ENCODE measurements around the gene BOLA3. TPM values are rescaled to one million over a fixed set of nuclear protein-coding genes. Genes with fewer than 3 reads are reported as not detected.

BOLA3 gene
- total RNA-seq, 3 donors from 2014 or later (not counting 1 experiment from before 2014, with no cell fraction given): 8.1 to 13.8 (median 11.9) TPM

DNA sequence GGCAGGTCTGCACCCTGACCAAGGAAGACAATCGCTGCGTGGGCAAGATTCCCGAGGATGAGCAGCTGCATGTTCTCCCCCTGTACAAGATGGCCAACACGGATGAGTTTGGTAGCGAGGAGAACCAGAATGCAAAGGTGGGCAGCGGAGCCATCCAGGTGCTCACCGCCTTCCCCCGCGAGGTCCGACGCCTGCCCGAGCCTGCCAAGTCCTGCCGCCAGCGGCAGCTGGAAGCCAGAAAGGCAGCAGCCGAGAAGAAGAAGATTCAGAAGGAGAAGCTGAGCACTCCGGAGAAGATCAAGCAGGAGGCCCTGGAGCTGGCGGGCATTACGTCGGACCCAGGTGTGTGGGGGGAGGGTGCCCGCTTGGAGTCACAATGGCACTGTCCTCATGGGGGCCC lies 48.4 kb downstream of the BOLA3 start:
- Histone ChIP-seq H3K4me3 (ENCODE audit: low read length) (no peak overlapping the region), H3K27me3 (ENCODE audit: control insufficient read depth, insufficient read depth, low read length) (no peaks in the 10 kb centered on the region), H3K27ac (ENCODE audit: low read length) (no peak overlapping the region), H3K4me1 (ENCODE audit: control insufficient read depth, insufficient read depth, low read length) (peaks cover 8% of the 10 kb centered on the region), H3K9me3 (ENCODE audit: control insufficient read depth, insufficient read depth, low read length) (no peaks in the 10 kb centered on the region), H3K36me3 (ENCODE audit: control insufficient read depth, insufficient read depth, low read length) (peaks cover 56% of the 10 kb centered on the region)
- Mint-ChIP-seq H3K27ac (no peak overlapping the region), H3K4me3 (no peak overlapping the region), H3K27me3 (ENCODE audit: low read depth in 2 of 2) (no peaks in the 10 kb centered on the region), H3K36me3 (peaks cover 7% of the 10 kb centered on the region), H3K4me1 (peaks cover 14 to 16% of the 10 kb centered on the region in 2 donors), H3K9me3 (no peaks in the 10 kb centered on the region)
- DNase-seq (no peak), ATAC-seq (no peak)
- TF ChIP-seq, protein P1, sequence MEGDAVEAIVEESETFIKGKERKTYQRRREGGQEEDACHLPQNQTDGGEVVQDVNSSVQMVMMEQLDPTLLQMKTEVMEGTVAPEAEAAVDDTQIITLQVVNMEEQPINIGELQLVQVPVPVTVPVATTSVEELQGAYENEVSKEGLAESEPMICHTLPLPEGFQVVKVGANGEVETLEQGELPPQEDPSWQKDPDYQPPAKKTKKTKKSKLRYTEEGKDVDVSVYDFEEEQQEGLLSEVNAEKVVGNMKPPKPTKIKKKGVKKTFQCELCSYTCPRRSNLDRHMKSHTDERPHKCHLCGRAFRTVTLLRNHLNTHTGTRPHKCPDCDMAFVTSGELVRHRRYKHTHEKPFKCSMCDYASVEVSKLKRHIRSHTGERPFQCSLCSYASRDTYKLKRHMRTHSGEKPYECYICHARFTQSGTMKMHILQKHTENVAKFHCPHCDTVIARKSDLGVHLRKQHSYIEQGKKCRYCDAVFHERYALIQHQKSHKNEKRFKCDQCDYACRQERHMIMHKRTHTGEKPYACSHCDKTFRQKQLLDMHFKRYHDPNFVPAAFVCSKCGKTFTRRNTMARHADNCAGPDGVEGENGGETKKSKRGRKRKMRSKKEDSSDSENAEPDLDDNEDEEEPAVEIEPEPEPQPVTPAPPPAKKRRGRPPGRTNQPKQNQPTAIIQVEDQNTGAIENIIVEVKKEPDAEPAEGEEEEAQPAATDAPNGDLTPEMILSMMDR (IDR thresholded peaks at IDR 0.05): no peak
- 96% methylated on average over 20 of the region's 20 CpGs for WGBS (ENCODE audit: insufficient coverage)
- intact Hi-C loops (cut with micrococcal nuclease): loop anchor here (10.0 kb wide), 1 partner anchor 94 kb away; no protein-coding TSS in a partner anchor

DNA sequence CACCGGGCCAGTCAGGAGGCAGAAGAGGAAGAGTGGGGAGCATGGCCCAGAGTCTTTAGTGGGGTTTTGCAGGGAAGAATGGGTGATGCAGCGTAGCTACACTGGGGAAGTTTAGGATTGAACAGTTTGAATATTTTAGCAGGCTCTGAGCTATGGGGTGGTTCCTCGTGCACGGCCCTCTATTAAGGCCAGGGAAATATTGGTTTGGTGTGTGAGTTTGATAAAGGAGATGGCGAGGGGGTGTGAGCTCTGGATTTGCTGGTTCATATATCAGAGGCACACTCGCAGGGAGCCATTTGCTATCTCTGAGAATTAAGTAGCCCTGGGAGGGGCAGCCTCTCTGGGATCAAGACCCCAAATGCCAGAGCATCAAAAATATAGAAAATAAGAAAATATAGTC lies 50.1 kb downstream of the BOLA3 start:
- TF ChIP-seq, protein P1 (IDR thresholded peaks at IDR 0.05): no peak
- Mint-ChIP-seq H3K27me3 (ENCODE audit: low read depth in 2 of 2) (no peaks in the 10 kb centered on the region), H3K9me3 (no peaks in the 10 kb centered on the region), H3K4me3 (no peak overlapping the region), H3K4me1 (peaks cover 0 to under 1% of the 10 kb centered on the region in 2 donors), H3K36me3 (peaks cover 7% of the 10 kb centered on the region), H3K27ac (no peak overlapping the region)
- Histone ChIP-seq H3K36me3 (ENCODE audit: control insufficient read depth, insufficient read depth, low read length) (peaks cover 66% of the 10 kb centered on the region), H3K4me3 (ENCODE audit: low read length) (no peak overlapping the region), H3K27ac (ENCODE audit: low read length) (no peak overlapping the region), H3K4me1 (ENCODE audit: control insufficient read depth, insufficient read depth, low read length) (peaks cover under 1% of the 10 kb centered on the region), H3K27me3 (ENCODE audit: control insufficient read depth, insufficient read depth, low read length) (no peaks in the 10 kb centered on the region), H3K9me3 (ENCODE audit: control insufficient read depth, insufficient read depth, low read length) (no peaks in the 10 kb centered on the region)
- intact Hi-C loops (cut with micrococcal nuclease): loop anchor here (10.0 kb wide), 1 partner anchor 93 kb away; no protein-coding TSS in a partner anchor
- 99% methylated on average over 6 of the region's 6 CpGs for WGBS (ENCODE audit: insufficient coverage)
- no peak for DNase-seq
- ATAC-seq: no peak

DNA sequence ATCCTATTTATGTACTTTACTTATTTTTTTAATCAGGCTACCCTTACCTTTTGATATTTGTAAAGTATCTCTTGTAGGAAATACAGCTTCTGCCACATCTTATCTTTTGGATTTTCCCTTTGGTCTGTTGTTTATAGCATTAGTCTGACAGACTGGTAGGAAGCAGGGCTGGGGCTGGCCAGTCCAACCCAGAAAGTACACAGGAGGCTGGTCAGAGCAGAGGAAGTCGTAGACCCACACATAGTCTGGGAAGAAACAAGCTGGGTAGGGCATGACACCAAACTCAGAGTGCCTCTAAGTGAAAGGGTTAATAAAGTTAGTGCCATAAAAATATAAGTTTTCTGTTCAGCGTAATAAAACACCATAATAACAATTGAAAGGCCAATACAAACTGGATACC lies 51.7 kb downstream of the BOLA3 start:
- peak overlapping the region in 1 of 2 donors; percentile 3 for H3K27ac Mint-ChIP-seq
- Histone ChIP-seq H3K36me3 (ENCODE audit: control insufficient read depth, insufficient read depth, low read length) (peaks cover 68% of the 10 kb centered on the region), H3K9me3 (ENCODE audit: control insufficient read depth, insufficient read depth, low read length) (no peaks in the 10 kb centered on the region), H3K4me3 (ENCODE audit: low read length) (no peak overlapping the region), H3K27ac (ENCODE audit: low read length) (no peak overlapping the region), H3K27me3 (ENCODE audit: control insufficient read depth, insufficient read depth, low read length) (no peaks in the 10 kb centered on the region), H3K4me1 (ENCODE audit: control insufficient read depth, insufficient read depth, low read length) (no peaks in the 10 kb centered on the region)
- peaks cover 8% of the 10 kb centered on the region in 2 donors for H3K4me1 Mint-ChIP-seq
- no peak for ATAC-seq
- TF ChIP-seq, protein P1 (IDR thresholded peaks at IDR 0.05): no peak
- no peaks in the 10 kb centered on the region for H3K27me3 Mint-ChIP-seq (ENCODE audit: low read depth in 2 of 2)
- no peak overlapping the region for H3K4me3 Mint-ChIP-seq
- no peak for DNase-seq
- H3K36me3 Mint-ChIP-seq: peaks cover 7% of the 10 kb centered on the region
- 100% methylated on average over 1 of the region's 2 CpGs for WGBS (ENCODE audit: insufficient coverage)
- H3K9me3 Mint-ChIP-seq: no peaks in the 10 kb centered on the region
- intact Hi-C loops (cut with micrococcal nuclease): loop anchor here (10.0 kb wide), 1 partner anchor 91 kb away; no protein-coding TSS in a partner anchor

DNA sequence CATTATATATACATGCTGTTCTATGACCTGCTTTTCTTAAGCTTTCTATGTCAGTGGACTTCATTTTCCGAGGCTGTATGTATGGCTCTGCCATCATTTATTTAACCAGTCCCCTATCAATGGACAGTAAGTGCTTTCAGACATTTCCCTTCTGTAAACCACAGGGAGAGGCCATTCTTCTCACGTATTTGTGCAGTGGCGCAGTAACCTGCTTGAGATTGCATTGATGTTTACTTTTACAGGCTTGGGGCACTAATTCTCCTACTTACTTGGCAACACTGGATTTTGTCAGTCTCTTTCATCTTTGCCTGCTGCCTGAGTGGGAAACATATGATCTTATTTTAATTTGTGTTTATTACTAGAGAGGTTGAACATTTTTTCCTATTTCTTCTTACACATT lies 52.1 kb downstream of the BOLA3 start:
- Histone ChIP-seq H3K4me1 (ENCODE audit: control insufficient read depth, insufficient read depth, low read length) (peaks cover 1% of the 10 kb centered on the region), H3K27ac (ENCODE audit: low read length) (no peak overlapping the region), H3K9me3 (ENCODE audit: control insufficient read depth, insufficient read depth, low read length) (no peaks in the 10 kb centered on the region), H3K36me3 (ENCODE audit: control insufficient read depth, insufficient read depth, low read length) (peaks cover 68% of the 10 kb centered on the region), H3K4me3 (ENCODE audit: low read length) (no peak overlapping the region), H3K27me3 (ENCODE audit: control insufficient read depth, insufficient read depth, low read length) (no peaks in the 10 kb centered on the region)
- Mint-ChIP-seq H3K36me3 (peaks cover 7% of the 10 kb centered on the region), H3K9me3 (no peaks in the 10 kb centered on the region), H3K4me1 (peaks cover 12% of the 10 kb centered on the region in 2 donors), H3K27me3 (ENCODE audit: low read depth in 2 of 2) (no peaks in the 10 kb centered on the region), H3K4me3 (no peak overlapping the region), H3K27ac (peak overlapping the region in 1 of 2 donors; percentile 3)
- DNase-seq: no peak
- no peak for ATAC-seq
- WGBS (ENCODE audit: insufficient coverage): 96% methylated on average over 3 of the region's 3 CpGs
- intact Hi-C loops (cut with micrococcal nuclease): loop anchor here (10.0 kb wide), 1 partner anchor 91 kb away; no protein-coding TSS in a partner anchor
- TF ChIP-seq, protein P1 (IDR thresholded peaks at IDR 0.05): no peak

Data from natural killer cell (primary cell).